ENCODE measurements around the gene XPO4.
"Not testable (repeated sequence)": the region's sequence is repeated elsewhere in the genome, so short reads cannot be mapped to it uniquely, and the experiment has no call there.

XPO4 gene

DNA sequence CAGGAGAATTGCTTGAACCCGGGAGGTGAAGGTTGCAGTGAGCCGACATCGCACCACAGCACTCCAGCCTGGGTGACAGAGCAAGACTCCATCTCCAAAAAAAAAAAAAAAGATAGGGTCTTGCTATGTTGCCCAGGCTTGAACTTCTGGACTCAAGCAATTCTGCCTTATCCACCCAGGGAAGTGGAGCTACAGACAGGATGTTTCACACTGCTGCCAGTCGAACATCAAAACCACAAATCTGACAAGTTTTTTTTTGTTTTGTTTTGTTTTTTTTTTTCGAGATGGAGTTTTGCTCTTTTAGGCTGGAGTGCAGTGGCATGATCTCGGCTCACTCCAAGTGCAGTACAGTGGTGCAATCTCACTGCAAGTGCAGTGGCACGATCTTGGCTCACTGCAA is 10.8 kb downstream of the XPO4 start:
- no peak for DNase-seq (ENCODE audit: low read depth in 1 of 2, low spot score in 1 of 2)

DNA sequence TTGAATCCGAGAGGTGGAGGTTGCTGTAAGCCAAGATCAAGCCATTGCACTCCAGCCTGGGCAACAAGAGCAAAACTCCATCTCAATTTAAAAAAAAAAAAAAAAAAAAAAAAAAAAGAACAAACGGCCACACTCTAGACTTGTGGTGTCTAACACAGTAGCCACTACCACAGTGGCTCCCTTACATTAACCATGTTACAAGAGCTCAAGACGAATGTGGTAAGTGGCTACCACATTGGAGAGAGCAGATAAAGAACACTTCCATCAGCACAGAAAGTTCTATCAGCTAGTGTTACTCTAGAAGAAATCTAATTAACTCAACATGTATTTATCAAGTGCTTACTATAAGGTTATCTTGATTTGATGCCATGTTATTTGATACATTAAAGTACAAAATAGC is 11.5 kb downstream of the XPO4 start:
- no peak for DNase-seq (ENCODE audit: low read depth in 1 of 2, low spot score in 1 of 2)

DNA sequence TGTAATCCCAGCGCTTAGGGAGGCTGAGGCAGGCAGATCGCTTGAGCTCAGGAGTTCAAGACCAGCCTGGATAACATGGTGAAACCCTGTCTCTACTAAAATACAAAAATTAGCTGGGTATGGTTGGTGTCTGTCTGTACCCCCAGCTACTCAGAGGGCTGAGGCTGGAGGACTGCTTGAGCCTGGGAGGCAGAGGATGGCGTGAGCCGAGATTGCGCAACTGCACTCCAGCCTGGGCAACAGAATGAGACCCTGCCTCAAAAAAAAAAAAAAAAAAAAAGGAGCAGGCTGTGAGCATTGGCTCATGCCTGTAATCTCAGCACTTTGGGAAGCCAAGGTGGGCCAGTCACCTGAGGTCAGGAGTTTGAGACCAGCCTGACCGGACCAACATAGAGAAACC is 12.0 kb downstream of the XPO4 start:
- not testable (repeated sequence) for DNase-seq (ENCODE audit: low read depth in 1 of 2, low spot score in 1 of 2)

DNA sequence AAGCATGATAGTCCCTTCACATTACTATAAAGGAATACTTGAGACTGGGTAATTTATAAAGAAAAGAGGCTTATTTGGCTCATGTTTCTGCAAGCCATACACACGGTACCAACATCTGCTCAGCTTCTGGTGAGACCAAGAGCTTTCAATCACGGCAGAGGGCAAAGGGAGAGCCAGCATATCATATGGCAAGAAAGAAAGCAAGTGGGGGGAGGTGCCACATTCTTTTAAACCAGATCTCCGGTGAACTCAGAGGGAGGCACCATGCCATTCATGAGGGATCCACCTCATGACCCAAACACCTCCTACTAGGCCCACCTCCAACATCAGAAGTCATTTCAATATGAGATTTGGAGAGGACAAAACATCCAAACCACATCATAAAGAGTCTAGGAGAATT is 20.3 kb downstream of the XPO4 start:
- no peak for DNase-seq (ENCODE audit: low read depth in 1 of 2, low spot score in 1 of 2)

DNA sequence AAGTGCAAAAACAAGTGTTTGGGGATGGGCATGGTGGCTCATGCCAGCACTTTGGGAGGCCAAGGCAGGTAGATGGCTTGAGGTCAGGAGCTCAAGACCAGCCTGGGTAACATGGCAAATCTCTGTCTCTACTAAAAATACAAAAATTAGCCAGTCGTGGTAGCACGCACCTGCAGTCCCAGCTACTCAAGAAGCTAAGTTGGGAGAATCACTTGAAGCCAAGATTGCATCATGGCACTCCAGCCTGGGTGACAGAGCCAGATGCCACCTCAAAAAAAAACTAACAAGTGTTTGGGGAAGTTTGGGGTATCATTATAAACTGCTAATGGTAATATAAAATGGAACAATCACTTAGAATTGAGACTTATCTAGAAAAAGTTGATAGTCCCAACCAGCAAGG is 24.6 kb downstream of the XPO4 start:
- no peak for DNase-seq (ENCODE audit: low read depth in 1 of 2, low spot score in 1 of 2)

DNA sequence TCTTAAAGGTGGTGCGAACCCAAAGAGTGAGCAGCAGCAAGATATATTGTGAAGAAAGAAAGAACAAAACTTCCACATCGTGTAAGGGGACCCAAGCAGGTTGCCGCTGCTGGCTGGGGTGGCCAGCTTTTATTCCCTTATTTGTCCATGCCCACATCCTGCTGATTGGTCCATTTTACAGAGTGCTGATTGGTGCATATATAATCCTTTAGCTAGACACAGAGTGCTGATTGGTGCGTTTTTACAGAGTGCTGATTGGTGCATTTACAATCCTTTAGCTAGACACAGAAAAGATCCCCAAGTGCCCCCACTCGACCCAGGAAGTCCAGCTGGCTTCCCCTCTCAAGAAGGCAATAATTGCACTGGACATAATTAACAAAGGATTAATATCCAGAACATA is 25.7 kb downstream of the XPO4 start:
- not testable (repeated sequence) for DNase-seq (ENCODE audit: low read depth in 1 of 2, low spot score in 1 of 2)

DNA sequence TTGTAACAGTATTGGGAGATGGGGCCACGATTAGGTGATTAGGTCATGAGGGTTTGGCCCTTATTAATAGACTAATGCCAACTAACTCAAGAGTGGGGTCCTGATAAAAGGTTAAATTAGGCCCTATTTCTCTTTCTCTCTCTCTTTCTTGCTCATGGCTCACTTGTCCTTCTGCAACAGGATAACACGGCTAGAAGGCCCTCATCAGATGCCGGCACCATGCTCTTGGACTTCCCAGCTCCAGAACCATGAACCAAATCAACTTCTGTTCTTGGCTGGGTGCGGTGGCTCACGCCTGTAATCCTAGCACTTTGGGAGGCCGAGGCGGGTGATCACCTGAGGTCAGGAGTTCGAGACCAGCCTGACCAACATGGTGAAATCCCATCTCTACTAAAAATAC is 28.1 kb downstream of the XPO4 start:
- not testable (repeated sequence) for DNase-seq (ENCODE audit: low read depth in 1 of 2, low spot score in 1 of 2)

DNA sequence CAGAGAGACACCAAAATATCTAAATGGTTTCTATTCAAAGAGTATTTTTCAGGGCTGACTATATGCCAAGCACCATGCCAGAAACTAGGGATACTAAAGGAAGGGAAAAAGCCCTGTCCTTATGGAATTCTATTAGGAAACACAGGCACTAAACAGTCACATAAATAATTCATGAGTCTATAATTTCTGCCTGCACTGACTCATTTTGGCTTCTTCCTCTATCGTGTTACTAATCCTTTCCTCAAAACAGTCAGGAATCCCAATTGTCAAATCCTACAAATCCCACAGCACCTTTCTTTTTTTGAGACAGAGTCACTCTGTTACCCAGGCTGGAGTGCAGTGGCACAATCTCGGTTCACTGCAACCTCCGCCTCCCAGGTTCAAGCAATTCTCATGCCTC is 29.2 kb downstream of the XPO4 start:
- no peak for DNase-seq (ENCODE audit: low read depth in 1 of 2, low spot score in 1 of 2)

DNA sequence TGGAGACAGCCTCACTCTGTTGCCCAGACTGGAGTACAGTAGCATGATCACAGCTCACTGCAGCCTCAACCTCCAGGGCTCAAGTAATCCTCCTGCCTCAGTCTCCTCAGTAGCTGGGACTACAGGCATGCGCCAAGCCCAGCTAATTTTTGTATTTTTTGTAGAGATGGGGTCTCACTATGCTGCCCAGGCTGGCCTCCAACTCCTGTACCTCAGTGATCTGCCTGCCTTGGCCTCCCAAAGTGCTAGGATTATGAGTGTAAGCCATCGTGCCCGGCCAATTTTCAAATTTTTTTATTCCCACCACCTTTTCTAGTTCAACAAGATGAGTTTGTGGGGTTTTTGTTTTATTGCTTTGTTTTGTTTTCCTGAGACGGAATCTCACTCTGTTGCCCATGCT is 31.7 kb downstream of the XPO4 start:
- no peak for DNase-seq (ENCODE audit: low read depth in 1 of 2, low spot score in 1 of 2)

DNA sequence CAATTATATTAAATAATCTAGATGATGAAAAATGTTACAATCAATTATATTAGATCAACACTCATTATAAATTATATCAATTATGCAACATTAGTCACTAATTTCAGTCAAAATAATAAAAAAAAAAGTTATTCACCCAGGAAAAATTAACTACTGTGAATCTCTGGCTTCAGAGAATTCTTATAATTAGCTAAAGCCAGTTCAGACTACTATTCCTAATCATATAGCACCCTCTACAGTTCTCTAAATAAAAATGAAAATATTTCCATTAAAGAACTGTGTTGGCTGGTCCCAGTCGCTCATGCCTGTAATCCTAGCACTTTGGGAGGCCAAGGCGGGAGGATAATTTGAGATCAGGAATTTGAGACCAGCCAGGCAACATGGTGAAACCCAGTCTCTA is 33.0 kb downstream of the XPO4 start:
- DNase-seq (ENCODE audit: low read depth in 1 of 2, low spot score in 1 of 2) = no peak

DNA sequence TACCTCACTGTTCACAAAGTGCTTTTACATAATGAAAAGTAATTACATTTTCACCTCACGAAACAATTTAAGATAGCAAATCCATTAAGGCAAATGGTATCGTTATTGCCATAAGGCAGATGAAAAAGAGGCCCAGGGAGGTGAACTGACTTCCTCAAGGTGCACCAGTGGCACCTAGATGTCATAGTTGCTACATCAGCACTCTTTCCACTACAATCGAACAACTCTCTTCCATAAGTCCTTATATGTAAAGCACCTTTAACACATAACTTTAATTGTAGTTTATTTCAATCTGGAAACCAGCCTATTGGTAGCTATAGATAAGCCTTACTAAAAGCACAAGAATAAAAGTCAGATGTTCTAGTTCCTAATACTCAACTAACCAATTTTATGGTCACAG is 35.1 kb downstream of the XPO4 start:
- DNase-seq (ENCODE audit: low read depth in 1 of 2, low spot score in 1 of 2) = no peak

DNA sequence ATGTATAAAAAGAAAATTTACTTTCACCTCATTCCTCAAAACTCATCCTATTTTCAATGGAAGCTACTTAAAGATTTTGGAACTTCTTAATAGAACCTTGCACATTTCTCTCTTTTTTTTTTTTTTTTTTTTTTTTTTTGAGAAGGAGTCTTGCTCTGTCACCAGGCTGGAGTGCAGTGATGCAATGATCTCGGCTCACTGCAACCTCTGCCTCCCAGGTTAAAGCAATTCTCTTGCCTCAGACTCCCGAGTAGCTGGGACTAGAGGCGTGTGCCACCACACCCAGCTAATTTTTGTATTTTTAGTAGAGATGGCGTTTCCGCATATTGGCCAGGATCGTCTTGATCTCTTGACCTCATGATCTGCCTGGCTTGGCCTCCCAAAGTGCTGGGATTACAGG is 40.9 kb downstream of the XPO4 start:
- DNase-seq (ENCODE audit: low read depth in 1 of 2, low spot score in 1 of 2) = not testable (repeated sequence)

DNA sequence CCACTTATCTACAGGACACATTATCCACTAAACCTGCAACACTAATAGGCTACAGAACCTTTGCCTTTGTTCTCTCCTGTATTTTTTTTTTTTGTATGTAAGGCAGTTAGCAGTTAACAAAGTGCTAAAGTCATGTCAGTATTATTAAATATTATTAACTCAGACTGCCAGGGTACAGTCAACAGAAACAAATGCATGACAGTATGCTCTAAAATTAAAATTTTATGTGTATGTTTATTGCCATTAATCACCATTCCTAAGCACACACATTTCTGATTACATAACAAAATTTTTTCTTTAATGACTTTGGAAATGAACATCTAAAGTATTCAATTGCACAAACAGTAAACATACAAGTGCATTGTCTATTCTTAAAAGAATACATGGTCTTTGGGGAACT is 41.7 kb downstream of the XPO4 start:
- no peak for DNase-seq (ENCODE audit: low read depth in 1 of 2, low spot score in 1 of 2)

DNA sequence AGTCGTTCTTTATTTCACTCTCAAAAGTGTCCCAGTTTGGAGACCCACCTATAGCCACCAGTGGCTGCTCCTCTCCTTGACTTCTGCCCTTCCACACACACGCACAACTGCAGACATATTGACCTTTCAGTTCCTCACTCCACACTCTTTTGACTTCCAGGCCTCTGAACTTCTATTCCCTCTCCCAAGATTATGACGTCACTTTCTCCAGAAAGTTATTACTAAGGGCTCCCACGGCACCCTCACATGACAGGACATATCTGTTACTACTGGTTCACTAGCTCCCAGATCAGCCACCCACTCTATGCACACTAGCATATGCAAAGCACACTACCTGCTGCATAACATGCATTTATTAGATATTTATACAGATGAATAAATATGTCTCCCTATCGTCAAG is 45.9 kb downstream of the XPO4 start:
- no peak for DNase-seq (ENCODE audit: low read depth in 1 of 2, low spot score in 1 of 2)

DNA sequence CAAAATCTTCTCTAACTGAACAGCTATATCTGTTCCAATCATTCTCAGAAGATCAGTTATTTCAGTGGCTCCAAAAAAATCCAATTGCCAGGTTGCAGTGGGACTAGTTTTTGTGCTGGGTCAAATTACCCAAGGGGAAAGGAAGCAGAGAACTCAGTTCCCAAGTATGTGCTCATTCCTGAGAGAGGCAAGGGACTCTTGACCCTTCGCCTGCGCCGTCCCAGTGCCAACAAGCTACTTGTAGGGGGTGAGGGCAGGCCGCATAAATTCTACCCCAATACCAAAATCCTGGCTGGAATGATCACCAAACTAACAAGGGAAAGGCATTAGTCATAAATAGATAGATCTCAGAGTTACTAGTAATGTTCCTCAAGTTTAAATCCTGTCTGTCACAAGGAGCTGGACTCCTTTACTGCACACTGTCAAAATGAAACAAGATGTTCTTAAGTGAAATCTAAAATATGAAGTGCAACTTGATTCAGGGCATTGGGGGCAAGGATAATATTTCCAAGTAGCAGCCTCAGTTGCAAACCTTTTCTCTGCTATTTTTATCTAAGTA is 50.6 kb downstream of the XPO4 start:
- no peak for DNase-seq (ENCODE audit: low read depth in 1 of 2, low spot score in 1 of 2)

DNA sequence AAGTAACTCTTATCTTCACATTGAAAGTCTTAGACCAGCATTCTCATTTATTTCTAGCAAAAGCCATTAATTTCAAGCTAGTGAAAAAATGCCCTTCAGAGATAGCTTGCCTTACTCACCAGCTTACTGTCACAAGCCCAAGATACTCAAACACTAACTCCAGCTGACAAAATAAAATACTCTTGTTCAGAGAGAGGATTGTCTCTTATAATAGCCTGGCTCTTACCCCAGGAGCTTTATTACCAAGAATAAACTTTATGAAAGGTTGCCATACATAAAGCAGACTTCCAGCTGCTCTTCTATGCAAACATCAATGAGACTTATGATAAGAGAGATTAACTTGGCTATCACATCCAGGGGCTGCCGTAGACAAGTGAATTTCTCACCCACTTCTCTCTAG is 53.6 kb downstream of the XPO4 start:
- no peak for DNase-seq (ENCODE audit: low read depth in 1 of 2, low spot score in 1 of 2)

DNA sequence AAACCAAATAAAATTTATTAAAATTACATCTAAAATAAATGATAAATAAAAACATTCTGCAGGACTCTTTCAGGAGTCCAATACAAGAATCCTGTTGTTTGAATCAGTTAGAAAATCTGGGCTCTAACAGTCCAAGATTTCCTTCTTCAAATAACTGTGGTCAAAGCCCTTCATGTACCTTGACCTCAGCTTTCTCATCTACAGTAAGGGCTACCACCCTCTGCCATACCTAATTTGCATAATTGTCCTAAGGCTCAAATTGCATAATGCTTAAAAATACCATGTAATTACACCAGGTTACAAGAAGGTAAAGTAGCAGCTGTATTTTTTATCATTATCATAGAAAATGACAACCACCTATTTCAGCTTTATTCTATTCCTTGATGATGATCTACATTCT is 54.3 kb downstream of the XPO4 start:
- DNase-seq (ENCODE audit: low read depth in 1 of 2, low spot score in 1 of 2) = no peak

DNA sequence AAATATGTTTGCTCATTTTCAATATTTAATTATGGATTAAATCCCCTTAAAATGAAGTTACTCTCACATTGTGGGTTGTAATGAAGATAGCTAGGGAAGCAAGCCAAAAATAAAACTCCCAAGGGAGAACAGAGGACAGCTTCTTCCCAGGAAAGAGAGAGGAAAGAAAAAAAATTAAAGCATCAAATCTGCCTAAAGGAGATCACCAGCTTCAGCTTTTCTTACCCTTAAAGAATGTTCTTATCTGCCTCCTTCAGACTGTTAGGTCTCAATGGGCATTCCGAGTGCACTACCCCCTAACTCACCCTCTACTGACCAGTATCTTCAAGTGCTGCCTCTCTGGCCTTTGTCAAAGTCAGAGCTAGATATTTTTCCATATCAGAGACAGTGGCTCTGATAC is 55.2 kb downstream of the XPO4 start:
- no peak for DNase-seq (ENCODE audit: low read depth in 1 of 2, low spot score in 1 of 2)

DNA sequence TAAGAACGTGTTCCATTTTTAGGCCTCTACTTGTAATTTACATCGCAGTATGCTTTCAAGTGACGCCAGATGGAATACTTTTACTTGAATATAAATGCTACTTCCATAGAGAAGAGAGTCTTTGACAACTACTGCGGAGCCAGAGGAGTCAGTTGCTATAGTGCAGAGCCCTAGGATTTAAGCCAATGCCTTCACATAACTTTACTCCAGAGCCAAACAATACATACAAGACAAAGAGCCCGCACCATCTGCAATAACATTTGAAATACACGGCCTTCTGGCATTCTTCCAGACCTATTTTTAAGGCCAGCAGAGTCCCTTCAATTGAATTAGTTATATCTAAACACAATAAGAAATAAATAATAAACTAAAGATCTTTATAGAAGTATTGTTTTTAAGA is 59.4 kb downstream of the XPO4 start:
- no peak for DNase-seq (ENCODE audit: low read depth in 1 of 2, low spot score in 1 of 2)

DNA sequence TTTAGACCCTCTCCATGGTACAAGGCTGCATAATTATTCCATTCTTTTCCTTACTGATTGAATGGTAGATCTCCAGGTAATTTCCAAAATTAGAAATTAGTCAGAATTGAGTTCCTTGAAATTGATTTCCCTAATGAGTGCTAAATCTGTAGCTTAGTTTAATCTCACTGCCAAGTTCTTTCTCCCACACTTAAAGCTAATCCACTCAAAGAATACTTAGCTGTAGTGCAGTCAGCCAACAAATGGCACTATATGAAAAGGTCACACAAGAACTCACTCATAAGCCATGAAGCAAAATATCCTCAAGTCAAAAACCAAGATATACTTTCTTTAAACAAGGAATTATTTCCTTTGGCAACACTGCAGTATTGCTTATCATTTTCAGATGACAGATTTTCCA is 62.0 kb downstream of the XPO4 start:
- DNase-seq (ENCODE audit: low read depth in 1 of 2, low spot score in 1 of 2) = no peak

DNA sequence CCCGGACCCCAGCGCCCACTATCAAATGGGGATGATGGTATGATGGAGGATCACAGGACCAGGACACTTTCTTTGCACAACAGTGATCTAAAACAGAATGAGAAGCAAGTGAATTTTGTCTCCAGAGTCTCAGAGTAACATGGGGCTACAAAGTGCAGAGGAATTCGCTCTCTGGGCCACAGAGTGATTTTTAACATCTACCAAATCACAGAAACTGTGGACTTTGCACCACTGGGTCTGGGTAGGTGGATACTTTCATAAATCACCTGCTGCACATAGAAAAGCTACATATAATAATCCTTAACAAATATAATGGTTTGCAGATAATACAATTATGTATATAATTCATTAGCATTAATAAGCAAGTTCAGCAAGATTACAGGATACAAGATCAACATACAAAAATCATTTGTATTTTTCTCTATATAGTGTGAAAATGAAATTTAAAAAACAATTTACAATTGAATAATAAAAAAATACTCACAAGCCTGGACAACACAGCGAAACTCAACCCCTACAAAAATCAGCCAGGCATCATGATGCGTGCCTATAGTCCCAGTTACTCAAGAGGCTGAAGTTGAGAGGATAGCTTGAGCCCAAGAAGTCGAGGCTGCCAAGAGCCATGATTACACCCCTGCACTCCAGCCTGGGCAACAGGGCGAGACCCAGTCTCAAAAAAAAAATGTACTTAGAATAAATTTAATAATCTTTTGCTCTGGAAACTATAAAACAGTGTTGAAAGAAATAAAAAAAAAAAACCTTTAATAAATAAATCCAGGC is 68.5 kb downstream of the XPO4 start:
- no peak for DNase-seq (ENCODE audit: low read depth in 1 of 2, low spot score in 1 of 2)

DNA sequence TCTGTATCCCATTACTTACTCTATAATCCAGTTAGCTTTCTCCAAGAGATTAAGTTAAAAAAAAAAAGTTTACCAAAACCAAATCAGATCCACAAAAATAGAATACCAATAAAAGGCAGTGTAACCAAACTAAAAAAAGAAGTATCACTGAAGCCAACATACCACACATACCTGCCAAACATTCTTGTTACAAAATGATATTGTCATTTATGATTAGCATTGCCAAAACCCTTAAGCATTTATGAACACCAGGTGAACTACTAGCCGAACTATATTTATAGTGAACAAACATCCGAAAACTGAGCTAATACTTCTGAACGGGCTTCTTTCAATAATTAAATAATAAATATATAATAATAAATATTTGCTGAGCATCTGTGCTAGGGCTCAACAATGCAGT is 69.7 kb downstream of the XPO4 start:
- no peak for DNase-seq (ENCODE audit: low read depth in 1 of 2, low spot score in 1 of 2)

DNA sequence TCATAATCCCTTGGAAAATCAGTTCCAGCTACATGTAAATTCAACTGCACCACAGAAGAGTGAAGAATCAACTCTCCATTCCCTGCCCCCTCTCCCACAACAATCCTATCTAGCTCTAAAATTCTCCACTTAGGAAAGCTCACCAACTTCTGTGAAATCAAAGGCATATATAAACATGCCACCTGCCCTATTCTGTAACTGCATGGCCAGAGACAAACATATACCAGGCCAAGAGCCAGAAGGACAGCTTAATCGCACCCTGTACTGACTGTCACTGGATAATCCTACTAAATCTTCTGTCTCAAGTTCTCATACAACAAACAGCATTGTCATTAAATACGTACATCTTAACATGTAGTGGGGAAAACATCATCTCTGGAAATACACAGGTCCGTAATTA is 70.6 kb downstream of the XPO4 start:
- no peak for DNase-seq (ENCODE audit: low read depth in 1 of 2, low spot score in 1 of 2)
